ENCODE results near the gene DGKD.
"Not testable (repeated sequence)": the region's sequence is repeated elsewhere in the genome, so short reads cannot be mapped to it uniquely, and the experiment has no call there.

DGKD gene

GRCh38 chr2:233326500-233326899 lies 27.8 kb upstream of the DGKD start:
- H3K4me3 ChIP-seq (ENCODE audit: low read length) = no peak overlapping the region
- TF ChIP-seq, protein P1, sequence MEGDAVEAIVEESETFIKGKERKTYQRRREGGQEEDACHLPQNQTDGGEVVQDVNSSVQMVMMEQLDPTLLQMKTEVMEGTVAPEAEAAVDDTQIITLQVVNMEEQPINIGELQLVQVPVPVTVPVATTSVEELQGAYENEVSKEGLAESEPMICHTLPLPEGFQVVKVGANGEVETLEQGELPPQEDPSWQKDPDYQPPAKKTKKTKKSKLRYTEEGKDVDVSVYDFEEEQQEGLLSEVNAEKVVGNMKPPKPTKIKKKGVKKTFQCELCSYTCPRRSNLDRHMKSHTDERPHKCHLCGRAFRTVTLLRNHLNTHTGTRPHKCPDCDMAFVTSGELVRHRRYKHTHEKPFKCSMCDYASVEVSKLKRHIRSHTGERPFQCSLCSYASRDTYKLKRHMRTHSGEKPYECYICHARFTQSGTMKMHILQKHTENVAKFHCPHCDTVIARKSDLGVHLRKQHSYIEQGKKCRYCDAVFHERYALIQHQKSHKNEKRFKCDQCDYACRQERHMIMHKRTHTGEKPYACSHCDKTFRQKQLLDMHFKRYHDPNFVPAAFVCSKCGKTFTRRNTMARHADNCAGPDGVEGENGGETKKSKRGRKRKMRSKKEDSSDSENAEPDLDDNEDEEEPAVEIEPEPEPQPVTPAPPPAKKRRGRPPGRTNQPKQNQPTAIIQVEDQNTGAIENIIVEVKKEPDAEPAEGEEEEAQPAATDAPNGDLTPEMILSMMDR (conservative IDR thresholded peaks at IDR 0.05; ENCODE audit: low read depth, low read length) = no peak
- no peak for DNase-seq (ENCODE audit: low read depth)

DNA sequence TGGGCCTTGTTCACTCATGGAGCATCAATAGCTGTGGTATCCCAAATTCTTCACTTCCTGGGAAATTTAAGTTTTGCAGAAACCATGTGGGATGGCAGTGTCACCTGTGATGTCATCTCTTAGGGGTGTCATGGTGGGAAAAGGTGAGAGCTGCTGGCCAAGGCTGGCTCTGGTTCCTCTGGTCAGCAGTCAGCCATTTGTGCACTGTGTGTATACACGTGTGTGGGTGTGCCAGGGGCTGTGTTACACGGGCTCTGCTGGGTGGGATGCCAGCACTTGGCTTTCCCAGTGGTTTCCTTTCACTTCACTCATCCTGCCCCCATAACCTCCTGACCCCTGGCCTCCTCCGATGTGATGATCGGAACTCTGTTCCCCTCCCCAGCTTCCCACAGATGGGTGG lies 25.4 kb upstream of the DGKD start:
- H3K4me3 ChIP-seq (ENCODE audit: low read length) = no peak overlapping the region
- no peak for DNase-seq (ENCODE audit: low read depth)
- TF ChIP-seq, protein P1 (conservative IDR thresholded peaks at IDR 0.05; ENCODE audit: low read depth, low read length) = no peak

- H3K4me3 ChIP-seq (ENCODE audit: low read length) = no peak overlapping the region
- no peak for DNase-seq (ENCODE audit: low read depth)
- TF ChIP-seq, protein P1 (conservative IDR thresholded peaks at IDR 0.05; ENCODE audit: low read depth, low read length) = no peak
These were observed 24.7 kb upstream of the DGKD start for GRCh38 chr2:233329489-233330135.

- no peak overlapping the region for H3K4me3 ChIP-seq (ENCODE audit: low read length)
- DNase-seq (ENCODE audit: low read depth) = no peak
- TF ChIP-seq, protein P1 (conservative IDR thresholded peaks at IDR 0.05; ENCODE audit: low read depth, low read length) = no peak
These were observed 22.8 kb upstream of the DGKD start for GRCh38 chr2:233331536-233331935.

DNA sequence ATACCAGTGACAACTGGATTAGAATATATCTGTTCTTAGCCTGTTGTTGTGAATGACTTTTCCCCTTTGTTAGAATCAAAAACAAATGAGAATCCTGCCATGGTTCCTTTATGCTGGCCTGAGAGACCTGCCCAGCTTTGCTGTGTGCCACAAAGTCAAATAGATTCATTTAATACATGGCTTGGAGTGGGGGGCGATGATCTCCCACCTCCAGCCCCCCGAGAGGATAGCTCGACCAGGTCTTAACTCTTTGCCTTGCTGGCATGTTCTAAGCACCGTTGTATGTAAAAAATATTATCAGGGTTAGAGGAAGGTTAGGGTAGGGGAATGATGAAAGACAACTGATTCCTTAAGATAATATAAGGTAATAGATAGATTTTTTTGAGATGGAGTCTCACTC lies 22.2 kb upstream of the DGKD start:
- H3K4me3 ChIP-seq (ENCODE audit: low read length) = no peak overlapping the region
- TF ChIP-seq, protein P1 (conservative IDR thresholded peaks at IDR 0.05; ENCODE audit: low read depth, low read length) = no peak
- no peak for DNase-seq (ENCODE audit: low read depth)

DNA sequence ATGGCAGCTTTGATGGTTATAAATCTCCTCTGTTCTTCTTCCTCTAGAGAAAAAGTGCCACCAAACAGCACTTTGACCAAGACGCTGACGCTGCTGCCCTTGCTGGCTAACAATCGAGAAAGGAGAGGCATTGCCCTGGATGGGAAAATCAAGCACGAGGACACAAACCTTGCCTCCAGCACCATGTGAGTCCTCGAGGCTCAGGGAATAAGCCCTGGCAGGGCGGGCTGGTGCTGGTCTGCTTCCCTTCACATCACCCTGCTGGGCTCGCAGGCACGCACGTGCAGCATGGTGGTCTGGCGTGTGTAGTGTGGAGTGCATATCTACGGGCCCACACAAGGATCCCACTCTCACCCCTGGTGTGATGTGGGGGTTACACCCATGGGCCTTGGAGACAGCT lies 19.4 kb upstream of the DGKD start:
- H3K4me3 ChIP-seq (ENCODE audit: low read length) = no peak overlapping the region
- DNase-seq (ENCODE audit: low read depth) = no peak
- TF ChIP-seq, protein P1 (conservative IDR thresholded peaks at IDR 0.05; ENCODE audit: low read depth, low read length) = no peak

DNA sequence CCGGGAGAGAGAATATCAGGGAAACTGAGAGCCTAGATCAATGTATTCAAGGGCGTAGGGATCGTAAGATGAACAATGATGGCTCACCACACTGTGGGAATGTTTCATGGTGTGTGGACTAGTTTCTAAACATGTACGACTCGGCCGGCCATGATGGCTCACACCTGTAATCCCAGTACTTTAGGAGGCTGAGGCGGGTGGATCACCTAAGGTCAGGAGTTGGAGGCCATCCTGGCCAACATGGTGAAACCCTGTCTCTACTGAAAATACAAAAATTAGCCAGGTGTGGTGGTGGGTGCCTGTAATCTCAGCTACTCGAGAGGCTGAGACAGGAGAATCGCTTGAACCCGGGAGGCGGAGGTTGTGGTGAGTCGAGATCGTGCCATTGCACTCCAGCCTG lies 18.2 kb upstream of the DGKD start:
- DNase-seq (ENCODE audit: low read depth); H3K4me3 ChIP-seq (ENCODE audit: low read length): not testable (repeated sequence)
